Stimulated activated CD4-positive, alpha-beta T cell treated with anti-CD3 and anti-CD28 coated beads, Interleukin-2, amount 100 ng/mL, for 4 hours (primary cell): ENCODE measurements around the gene NTRK1.
A peak's percentile ranks its signal among the peaks of the same experiment; 100 is the strongest.

Experiments used
- DNase-seq: peaks from one replicate; pipeline ENCODE4 v3.0.0-alpha.2; 2020; ENCODE audit warnings: low read depth

The NTRK1 gene

DNA sequence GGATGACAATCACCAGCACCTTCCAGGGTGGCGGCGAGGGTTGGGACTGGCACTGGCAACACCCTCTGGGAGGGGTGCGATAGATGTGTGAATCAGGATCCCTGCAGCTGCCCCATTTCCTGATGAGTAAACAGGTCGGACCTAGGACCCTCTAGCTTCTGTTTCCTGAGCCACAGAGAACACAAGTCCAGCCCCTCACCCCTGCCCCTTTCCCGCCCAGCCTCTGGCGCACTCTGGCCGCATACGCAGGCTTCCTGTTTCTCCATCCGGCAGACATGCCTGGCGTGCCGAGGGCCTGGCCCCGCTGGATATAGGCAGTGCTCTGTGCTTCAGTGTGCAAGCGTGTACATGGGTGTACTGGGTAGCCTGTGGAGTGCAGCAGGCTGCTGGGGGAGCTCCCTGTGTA lies 37.5 kb downstream of the NTRK1 start:
- DNase-seq = no peak

DNA sequence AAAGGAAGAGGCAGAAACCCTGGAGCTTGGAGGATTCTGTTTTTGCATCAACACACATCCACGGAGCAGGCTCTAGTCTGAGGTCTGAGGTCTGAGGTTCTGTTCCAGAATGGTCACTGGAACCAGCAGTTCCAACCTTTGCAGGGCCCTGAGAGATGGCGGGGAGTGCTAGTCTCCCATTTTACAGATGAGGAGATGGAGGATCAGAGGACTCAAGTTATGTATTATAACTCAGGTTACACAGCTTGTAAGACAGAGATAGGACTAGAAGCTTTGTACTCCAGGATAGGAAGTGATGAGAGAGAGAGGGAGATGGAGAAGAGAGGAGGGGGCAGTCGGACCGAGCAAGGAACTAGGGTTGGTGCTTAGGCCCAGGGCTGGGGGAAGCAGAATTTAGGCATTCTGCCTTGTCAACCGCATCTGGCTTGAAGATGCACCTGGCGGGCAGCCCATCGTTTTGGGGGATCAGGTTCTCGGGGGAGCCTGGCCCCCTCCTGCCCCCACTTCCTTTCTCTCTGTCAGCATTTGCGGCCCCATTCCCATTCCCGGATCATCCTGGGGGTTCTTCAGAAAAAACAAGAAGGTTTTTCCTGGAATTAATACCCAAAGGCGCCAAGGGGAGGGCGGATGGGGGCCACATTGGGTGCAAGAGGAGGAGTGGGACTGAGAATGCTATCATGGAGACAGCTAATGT lies 38.5 kb downstream of the NTRK1 start:
- DNase-seq = no peak

DNA sequence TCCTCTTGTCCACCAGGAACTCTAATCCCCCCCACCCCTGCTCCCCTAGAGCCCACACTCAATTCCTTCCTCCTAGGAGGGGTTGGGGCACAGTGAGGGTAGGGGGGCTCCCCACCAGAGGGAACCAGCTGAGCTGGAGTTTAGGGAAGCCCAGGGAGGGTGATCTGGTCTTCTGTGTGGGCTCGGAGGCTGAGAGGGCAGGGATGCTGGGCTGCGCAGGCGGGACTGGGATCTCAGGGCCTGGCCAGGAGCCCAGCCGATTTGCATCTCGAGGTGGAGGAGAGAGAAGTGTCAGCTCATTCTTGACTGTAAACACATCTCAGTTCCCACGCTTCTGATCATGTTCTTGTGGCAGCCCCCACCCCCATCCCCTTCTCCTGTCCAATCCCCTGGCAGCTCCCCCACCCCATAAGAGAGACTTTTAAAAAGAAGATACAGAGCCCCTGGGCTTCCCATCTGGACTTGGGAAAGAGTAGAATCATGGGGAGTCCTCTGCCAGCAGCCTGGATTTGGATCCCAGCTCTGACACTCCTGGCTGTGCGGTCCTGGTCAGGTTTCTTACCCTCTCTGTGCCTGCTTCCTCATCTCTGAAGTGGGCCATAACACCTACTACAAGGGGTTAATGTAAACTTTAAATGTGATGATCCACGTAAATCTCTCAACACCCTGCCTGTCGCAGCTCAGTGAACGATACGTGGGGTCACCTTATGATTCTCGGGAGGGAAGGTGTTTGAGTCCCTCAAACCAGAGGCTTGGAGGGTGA lies 39.5 kb downstream of the NTRK1 start:
- DNase-seq = no peak

DNA sequence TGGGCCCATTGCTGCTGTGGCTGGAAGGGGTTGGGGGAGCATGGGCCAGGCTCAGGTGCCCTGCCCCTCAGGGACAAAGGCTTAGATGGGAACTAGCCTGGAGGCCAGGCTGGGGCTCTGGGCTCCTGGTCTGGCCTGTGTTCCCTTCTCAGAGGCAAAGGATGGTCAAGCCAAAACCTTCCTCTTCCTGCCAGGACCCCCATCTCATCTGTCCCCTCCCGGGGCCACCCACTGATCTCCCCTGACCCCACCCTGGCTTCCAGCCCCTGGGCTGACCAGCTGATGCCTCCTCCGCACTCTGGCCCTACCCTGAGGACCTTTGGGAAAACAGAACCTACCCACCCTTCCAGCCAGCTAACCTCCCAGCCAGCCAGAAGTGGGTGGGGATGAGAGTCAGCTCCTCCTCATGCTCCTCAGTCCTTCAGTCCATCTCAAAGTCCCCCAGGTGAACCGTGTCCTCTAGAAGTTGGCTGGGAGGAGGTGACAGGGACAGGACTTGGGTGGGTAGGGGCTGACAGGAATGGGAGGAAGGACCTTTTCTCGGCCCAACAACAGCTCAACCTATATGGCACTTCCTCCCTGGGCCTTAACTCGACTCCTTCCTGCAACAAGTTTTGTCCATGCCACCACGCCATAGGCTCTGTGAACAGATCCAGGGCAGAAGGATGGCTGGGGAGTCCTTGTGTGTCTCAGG lies 40.4 kb downstream of the NTRK1 start:
- DNase-seq = no peak

DNA sequence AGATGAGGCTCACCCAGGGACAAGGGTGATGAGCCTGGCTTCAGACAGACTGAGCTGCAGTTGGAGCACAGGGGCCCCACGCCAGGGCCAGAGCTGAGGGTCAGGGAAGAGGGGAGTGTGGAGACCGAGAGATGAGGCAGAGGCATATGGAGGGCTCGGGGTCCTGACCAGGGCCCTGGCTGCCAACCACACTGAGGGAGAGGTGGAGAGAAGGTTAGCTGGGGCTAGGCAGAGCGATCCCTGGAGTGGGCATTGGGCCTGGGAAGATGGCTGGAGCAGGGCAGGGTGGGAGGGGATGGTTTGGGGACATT lies 40.9 kb downstream of the NTRK1 start:
- DNase-seq = no peak

DNA sequence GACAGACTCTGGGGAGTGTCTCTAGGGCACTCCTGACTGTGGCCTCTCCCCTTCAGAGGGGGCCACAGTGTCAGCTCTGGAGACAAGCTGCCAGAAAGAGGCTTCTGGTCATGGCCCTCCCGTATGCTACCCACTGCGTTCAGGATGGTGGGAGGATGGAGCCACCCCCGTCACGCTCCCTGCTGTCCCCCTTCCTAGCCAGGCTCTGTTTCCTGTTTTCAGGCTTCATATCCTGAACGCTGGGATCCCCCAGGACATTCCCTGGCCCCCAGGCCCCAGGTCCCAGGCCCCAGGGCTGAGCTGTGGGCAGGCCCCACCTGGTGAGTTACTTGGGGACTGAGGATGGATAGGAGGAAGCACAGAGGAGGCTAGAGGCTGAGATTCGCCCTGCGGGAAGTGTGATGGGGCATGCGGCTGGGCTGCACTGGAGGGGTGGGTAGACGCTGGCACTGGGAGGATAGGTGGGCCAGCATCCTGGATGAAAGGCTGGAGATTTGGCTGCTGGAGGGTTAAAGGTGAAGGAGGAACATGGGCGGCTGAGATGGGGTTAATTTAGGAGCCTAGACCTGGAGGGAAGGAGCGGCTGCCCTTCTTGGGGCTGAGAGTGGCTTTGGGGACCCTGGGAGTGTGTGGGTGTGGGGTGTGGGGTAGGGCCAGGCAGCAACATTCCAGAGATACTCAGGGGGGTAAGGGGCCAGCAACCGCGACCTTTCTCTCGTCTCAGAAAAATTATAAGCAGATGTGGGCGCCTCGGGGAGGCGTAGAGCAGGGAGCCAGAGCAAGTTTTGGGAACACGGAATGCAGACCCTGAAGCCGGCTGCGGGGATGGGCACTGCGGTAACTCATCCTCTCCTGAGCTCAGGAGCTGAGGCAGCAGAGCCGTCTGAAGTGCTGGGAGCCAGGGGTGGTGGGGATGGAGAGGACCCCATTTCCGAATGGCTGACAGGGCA lies 41.6 kb downstream of the NTRK1 start:
- no peak for DNase-seq

DNA sequence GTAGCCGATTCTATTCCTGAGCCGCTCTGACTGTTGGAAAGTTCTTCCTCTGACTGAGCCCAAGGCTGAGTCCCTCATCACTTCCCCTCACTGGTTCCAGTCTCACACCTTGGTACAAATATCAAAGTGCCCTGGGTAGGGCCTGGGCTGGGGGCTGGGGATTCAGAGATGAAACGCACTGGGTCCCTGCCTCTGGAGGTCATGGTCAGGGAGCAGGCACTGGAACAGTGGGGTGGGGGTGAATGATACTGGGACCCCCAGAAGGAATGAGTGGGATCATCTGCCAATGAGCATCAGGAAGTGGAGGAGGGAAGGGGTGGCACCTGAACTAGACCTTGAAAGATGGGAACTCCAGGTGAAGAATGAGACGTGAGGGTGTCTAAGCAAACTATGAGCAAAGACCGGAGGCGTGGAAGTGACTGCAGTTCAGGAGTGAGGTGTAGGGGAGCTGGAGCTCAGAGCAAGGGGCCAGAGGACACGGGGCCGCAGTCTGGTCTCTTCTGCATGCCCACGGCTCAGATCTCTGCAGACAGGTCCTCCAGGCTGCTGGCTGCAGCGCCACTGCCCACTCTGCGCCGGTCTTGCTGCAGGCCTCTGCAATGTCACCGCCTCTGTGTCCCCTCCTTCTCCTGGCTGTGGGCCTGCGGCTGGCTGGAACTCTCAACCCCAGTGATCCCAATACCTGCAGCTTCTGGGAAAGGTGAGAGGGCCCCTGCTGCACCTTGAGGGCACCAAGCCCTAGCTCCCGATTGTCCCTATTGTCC lies 42.8 kb downstream of the NTRK1 start:
- DNase-seq = no peak

DNA sequence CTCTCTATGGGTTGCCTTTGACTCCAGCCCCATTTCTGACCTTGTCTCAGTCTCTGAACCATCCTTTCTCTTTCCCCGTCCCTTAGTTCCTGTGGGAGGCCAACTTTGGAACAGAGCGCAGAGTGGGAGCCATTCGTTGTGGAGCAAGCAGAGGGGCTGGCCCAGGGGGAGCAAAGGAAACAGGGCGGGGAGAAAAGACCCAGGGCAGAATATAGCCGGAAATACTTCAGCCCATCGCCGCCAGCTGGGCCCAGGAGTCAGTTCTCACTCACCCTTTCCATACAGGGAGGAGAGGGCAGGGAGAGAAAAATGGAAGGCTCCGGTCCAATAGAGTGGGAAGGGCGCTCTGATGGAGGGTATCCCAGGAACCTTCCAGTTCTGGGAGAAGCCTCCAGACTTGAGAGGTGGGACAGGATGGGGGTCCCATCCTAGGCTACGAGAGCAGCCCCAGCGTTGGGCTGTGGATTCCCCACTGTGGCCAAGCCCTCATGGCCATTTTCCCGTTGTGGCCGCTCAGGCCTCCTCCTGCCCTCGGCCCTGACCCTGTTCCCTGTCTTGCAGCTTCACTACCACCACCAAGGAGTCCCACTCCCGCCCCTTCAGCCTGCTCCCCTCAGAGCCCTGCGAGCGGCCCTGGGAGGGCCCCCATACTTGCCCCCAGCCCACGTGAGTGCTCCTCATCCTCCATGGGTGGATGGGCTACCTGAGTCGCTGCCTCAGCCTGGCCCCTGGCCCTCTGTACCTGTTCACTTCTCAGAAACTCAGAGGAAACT lies 43.7 kb downstream of the NTRK1 start:
- DNase-seq = no peak

DNA sequence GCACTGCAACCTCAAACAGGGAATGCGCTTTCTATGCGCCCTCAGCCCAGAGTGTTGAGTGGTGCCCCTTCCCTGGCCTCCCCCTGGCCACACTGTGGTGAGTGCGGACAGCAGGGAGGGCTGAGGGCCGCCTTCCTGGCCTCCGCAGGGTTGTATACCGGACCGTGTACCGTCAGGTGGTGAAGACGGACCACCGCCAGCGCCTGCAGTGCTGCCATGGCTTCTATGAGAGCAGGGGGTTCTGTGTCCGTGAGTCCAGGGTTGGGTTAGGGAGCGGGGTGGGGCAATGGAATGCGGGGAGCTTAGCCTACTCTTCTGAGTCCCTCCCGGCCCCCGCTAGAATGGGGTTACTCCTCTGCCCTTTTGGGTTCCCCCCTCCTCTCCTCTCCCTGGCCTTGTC lies 44.5 kb downstream of the NTRK1 start:
- DNase-seq = no peak

DNA sequence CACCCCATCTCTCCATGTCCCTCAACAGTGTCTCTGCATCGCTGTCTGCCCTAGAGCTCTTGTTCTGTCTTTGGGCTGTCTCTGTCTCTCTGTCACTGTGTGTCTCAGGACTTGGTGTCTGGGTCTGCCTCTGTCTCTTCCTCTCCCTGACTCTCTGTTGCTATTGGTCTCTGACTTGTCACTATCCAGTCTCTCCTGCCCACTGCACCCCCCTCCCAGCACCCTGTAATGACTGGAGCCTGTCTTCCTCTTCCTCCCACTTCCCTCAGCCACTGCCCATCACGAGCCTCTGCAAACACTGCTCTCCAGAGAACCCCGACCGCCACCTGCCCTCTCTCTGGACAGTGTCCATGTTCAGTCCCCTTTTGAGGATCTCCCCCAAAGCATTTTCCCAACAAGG lies 45.0 kb downstream of the NTRK1 start:
- DNase-seq = no peak

DNA sequence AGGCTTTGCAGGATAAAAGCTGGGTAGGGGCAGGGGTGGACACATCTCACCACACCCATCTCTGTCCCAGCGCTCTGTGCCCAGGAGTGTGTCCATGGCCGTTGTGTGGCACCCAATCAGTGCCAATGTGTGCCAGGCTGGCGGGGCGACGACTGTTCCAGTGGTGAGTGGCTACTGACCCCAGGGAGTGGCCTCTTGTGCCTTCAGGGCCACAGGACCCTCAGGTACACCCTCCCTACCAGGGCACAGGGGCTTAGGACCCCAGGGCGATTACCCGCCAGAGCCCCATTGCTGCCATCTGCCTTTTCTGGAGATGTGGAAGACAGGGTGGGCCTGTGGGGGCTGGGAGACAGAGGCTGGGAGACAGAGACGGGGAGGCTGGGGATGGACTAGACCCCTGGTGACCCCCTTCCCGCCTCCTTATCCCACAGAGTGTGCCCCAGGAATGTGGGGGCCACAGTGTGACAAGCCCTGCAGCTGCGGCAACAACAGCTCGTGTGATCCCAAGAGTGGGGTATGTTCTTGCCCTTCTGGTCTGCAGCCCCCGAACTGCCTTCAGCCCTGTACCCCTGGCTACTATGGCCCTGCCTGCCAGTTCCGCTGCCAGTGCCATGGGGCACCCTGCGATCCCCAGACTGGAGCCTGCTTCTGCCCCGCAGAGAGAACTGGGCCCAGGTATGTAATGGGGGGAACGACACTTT lies 45.7 kb downstream of the NTRK1 start:
- DNase-seq = no peak

DNA sequence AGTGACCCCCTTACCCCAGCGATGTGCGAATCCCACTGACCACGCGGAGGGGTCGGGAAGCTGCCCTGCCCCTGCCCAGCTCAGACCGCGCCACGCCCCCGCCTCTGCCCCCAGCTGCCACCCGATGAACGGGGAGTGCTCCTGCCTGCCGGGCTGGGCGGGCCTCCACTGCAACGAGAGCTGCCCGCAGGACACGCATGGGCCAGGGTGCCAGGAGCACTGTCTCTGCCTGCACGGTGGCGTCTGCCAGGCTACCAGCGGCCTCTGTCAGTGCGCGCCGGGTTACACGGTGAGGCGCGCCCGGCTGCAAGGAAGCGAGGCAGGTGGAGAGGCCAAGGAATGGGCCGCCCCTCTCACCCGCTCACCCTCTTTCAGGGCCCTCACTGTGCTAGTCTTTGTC lies 47.9 kb downstream of the NTRK1 start:
- DNase-seq = no peak

DNA sequence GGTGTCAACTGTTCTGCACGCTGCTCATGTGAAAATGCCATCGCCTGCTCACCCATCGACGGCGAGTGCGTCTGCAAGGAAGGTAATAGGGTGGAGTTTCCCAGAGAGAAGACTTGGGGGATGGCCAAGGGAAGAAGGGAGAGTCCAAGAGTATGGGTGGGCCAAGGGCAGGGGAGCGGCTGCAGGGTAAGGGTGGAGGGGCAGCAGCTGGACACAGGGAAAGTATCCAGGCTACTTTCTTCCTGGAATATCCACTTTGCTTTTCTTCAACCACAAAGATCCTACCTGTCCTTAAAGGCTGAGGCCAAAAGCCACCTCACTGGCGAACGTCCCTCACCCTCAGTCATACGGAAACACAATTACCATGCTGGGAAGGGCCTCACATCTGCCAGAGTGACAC lies 48.3 kb downstream of the NTRK1 start:
- no peak for DNase-seq

DNA sequence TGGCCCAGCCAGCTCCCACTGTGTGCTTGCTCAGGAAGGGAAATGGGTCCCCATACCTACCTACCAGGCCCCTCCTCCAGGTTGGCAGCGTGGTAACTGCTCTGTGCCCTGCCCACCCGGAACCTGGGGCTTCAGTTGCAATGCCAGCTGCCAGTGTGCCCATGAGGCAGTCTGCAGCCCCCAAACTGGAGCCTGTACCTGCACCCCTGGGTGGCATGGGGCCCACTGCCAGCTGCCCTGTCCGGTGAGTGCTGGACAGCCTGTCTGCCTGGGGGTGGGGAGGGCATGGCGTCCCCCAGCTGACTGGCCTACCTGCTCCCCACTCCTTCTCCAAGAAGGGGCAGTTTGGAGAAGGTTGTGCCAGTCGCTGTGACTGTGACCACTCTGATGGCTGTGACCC lies 49.0 kb downstream of the NTRK1 start:
- no peak for DNase-seq

DNA sequence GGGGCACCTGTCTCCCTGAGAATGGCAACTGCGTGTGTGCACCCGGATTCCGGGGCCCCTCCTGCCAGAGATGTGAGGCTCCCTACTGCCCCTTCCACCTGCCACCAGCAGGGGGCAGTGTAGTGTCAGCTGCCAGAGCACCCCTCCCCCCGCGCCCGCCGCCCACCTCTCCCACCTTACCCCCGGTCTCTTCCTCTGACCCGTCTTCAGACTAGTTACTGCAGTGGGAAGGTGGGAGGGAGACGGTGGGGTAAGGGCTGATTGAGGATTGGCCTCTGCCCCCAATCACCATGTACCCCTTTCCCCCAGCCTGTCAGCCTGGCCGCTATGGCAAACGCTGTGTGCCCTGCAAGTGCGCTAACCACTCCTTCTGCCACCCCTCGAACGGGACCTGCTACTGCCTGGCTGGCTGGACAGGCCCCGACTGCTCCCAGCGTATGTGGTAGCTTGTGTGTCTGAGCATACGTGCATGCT lies 49.7 kb downstream of the NTRK1 start:
- peak; percentile 36 for DNase-seq

DNA sequence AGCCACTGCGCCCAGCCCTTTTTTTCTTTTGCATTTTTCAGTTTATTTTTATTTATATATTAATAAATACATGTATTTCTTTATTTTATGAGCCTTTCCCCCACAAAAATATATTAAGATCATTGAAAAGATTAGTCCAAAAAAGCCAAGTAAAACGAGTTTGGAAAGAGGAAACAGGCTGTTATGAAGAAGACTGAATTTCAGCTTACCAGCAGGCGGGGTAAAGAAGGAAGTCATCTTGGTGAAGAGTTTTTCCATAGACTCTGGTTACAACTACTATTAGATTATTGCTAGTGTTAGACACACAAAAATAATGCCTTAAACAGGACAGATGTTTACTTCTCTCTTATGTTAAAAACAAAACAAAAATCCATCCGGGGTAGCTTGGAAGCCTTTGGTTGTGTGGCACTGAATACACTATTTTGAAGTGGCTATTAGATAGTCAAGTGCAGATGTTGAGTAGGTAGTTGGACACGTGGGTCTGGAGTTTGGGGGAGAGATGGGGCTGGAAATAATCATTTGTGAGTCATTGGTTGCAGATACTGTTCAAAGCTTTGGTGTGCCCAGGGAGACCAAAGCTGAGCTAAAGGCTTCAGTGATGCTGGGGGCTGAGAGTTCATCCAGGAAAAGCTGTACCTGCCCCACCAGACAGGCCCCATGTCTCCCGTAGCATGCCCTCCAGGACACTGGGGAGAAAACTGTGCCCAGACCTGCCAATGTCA lies 51.1 kb downstream of the NTRK1 start:
- DNase-seq = no peak

DNA sequence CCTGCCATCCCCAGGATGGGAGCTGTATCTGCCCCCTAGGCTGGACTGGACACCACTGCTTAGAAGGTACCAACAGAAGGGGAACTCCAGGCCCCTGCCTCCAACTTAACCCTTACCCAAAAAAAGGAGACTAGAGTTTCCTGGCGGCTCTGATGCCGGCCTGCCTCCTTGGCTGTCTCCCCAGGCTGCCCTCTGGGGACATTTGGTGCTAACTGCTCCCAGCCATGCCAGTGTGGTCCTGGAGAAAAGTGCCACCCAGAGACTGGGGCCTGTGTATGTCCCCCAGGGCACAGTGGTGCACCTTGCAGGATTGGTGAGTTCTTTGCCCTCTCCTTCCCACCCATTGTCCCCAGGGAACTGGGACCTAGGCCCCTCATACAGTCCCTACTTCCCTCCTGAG lies 51.6 kb downstream of the NTRK1 start:
- no peak for DNase-seq

DNA sequence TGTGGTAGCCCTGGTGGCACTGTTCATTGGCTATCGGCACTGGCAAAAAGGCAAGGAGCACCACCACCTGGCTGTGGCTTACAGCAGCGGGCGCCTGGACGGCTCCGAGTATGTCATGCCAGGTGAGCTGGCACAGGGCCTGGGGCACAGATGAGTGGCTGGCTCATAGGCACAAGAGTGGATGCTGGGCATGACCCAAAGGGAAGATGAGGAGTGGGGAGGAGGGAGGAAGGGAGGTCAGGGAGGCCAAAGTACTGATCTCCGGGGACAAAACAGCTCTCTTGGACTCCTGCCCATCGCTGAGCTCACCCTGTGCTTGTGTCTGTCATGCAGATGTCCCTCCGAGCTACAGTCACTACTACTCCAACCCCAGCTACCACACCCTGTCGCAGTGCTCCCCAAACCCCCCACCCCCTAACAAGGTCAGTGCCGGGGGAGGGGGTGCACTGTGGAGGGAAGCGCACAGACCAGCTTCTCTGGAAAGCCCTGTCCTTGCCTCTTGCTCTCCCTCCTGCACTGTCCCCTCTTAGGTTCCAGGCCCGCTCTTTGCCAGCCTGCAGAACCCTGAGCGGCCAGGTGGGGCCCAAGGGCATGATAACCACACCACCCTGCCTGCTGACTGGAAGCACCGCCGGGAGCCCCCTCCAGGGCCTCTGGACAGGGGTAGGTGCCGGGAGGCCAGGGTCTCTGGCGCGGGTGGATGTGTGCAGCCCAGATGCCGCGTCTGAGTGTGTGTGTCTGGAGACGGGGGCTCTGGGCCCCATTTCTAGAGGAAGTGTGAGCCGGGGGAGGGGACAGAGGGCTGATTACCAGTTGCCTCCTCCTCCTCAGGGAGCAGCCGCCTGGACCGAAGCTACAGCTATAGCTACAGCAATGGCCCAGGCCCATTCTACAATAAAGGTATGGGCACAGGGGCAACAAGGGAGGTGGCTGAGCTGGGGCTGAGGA lies 52.5 kb downstream of the NTRK1 start:
- no peak for DNase-seq
